ENCODE results near the gene MSX1.

DNA sequence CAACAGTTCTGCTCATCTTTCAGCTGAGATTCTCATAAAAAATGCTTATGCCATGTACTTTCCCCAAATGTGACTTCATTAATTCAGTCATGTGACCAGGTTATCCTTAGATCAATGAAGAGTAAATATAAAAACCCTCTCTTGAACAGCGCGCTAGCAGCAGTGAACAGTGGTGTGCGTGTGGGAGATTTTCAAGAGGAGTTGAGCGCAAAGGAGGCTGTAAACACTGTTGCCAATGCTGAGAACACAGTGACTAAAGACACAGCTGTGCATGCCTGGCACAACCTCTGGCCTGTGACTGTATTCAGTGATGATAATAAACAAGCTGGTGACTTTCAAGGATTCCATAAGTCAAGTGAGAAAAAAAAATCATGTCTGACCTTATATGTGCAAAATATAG, 25.1 kb downstream of the MSX1 start:
- TF ChIP-seq, protein P1, sequence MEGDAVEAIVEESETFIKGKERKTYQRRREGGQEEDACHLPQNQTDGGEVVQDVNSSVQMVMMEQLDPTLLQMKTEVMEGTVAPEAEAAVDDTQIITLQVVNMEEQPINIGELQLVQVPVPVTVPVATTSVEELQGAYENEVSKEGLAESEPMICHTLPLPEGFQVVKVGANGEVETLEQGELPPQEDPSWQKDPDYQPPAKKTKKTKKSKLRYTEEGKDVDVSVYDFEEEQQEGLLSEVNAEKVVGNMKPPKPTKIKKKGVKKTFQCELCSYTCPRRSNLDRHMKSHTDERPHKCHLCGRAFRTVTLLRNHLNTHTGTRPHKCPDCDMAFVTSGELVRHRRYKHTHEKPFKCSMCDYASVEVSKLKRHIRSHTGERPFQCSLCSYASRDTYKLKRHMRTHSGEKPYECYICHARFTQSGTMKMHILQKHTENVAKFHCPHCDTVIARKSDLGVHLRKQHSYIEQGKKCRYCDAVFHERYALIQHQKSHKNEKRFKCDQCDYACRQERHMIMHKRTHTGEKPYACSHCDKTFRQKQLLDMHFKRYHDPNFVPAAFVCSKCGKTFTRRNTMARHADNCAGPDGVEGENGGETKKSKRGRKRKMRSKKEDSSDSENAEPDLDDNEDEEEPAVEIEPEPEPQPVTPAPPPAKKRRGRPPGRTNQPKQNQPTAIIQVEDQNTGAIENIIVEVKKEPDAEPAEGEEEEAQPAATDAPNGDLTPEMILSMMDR (conservative IDR thresholded peaks at IDR 0.05; ENCODE audit: low read depth, low read length): no peak
- no peak for TF ChIP-seq EZH2 (IDR thresholded peaks at IDR 0.05; ENCODE audit: borderline replicate concordance, low read depth, low read length, poor library complexity, severe bottlenecking)
